Heart left ventricle (tissue), 13 donors: Measurements from ENCODE around the gene D2HGDH.

Experiments used
- CTCF ChIP-seq, 12 donors: fragments of 200-600 bp; sonication (generic) in 4 of 12; IDR thresholded peaks; one replicate each; pipeline versions ENCODE4 v1.5.0 to v1.8.0; 2018 to 2022; ENCODE audit warnings: antibody characterized with exemption in 12 of 12, mild to moderate bottlenecking in 5 of 12
- POLR2A ChIP-seq, 2 donors: fragments of 450-650 bp; IDR thresholded peaks; one replicate each; pipeline ENCODE4 v1.6.1; 2017; ENCODE audit warnings: antibody characterized with exemption in 2 of 2, mild to moderate bottlenecking in 2 of 2, moderate library complexity in 2 of 2
- donor health status: ischemic (EF 13 %, LVEDD 7.1; RV severe dilation, severe dysfunction).
- donor health status: DM: no; HTN: yes; CAD: no.
- donor health status: DM: no; HTN: no; CAD: no.
- donor health status: ischemic (EF 25% LVEDD 6.9; RV normal size, moderate dysfunction).
- donor health status: ischemic (EF 25% LVEDD 5.7; RV mildly dilated, moderate dysfunction).
- donor health status: ischemic (EF 35%, LVEDD 5.7; RV mildly dilated, moderate dysfunction).
- donor health status: nonischemic (EF 11% LVEDD 7.7; RV severe dilation, severe dysfunction).
- donor health status: DM: yes; HTN: yes; CAD: no.
- donor health status: PGD.
- donor health status: ischemic (EF 29% LVEDD 5.4; RV normal size, mild dysfunction).
- donor health status: nonischemic (EF 23%, LVEDD 6.1; RV moderate dilation, normal function).

- no peak for TF ChIP-seq CTCF (IDR thresholded peaks at IDR 0.05)
- TF ChIP-seq POLR2A (IDR thresholded peaks at IDR 0.05) = no peak
Observed at GRCh38 chr2:241752689-241753276, 18.4 kb downstream of the D2HGDH start.
